ENCODE data around the gene RTN4RL1. TPM values are rescaled to one million over a fixed set of nuclear protein-coding genes. Genes with fewer than 3 reads are reported as not detected.
"Not testable (repeated sequence)": the region's sequence is repeated elsewhere in the genome, so short reads cannot be mapped to it uniquely, and the experiment has no call there.

RTN4RL1 gene
- total and polyA plus RNA-seq, 2 experiments from 2014 or later, result 32.2 to 45.4 TPM

DNA sequence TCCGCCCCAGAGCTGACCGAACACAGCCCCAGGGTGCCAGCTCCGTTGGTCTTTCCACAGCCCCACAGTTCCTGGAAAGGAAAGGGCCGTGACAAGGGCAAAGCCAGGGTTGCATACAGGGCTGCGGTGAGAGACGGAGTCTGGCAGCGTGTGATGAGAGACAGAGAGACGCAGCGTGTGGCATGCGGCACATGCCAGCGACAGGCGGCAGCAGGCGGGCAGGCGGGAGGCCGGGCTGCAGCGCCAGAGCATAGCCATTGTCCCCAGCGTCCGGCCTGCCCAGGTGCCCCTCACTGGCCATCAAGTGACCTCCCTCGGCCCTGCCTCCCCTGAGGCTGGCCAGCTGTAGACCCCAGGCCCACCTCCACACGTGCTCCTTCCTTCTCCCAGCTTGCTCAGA lies 8.6 kb downstream of the RTN4RL1 start:
- TF ChIP-seq, protein P1, sequence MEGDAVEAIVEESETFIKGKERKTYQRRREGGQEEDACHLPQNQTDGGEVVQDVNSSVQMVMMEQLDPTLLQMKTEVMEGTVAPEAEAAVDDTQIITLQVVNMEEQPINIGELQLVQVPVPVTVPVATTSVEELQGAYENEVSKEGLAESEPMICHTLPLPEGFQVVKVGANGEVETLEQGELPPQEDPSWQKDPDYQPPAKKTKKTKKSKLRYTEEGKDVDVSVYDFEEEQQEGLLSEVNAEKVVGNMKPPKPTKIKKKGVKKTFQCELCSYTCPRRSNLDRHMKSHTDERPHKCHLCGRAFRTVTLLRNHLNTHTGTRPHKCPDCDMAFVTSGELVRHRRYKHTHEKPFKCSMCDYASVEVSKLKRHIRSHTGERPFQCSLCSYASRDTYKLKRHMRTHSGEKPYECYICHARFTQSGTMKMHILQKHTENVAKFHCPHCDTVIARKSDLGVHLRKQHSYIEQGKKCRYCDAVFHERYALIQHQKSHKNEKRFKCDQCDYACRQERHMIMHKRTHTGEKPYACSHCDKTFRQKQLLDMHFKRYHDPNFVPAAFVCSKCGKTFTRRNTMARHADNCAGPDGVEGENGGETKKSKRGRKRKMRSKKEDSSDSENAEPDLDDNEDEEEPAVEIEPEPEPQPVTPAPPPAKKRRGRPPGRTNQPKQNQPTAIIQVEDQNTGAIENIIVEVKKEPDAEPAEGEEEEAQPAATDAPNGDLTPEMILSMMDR (IDR thresholded peaks at IDR 0.05; ENCODE audit: low read depth, low read length), result no peak
- Histone ChIP-seq H3K27ac (no peak overlapping the region), H3K4me1 (ENCODE audit: low read depth) (no peaks in the 10 kb centered on the region), H3K4me3 (no peak overlapping the region), H3K9me3 (ENCODE audit: low read depth) (no peaks in the 10 kb centered on the region), H3K27me3 (no peaks in the 10 kb centered on the region), H3K36me3 (no peaks in the 10 kb centered on the region)
- DNase-seq (ENCODE audit: low read depth in 1 of 2, low spot score in 1 of 2), result no peak

DNA sequence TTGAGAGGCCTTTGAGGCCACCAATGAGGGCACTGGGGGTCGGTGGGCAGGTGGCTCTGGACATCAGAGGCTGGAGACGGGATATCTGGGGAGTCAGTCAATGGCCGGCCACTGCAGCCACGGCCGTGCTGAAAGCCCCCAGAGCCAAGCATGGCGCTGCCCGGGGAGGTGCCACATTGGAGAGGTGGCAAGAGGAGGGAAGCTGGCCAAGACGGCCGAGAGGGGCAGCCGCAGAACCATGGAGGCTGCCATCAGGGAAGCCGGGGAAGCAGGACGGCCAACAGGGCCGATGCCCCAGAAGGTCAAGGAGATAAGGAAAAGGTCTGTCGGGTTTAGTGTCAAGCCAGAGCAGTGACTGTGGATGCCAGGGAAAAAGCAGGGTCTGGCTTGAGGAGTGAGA lies 9.8 kb downstream of the RTN4RL1 start:
- Histone ChIP-seq H3K4me1 (ENCODE audit: low read depth) (no peaks in the 10 kb centered on the region), H3K9me3 (ENCODE audit: low read depth) (no peaks in the 10 kb centered on the region), H3K36me3 (no peaks in the 10 kb centered on the region), H3K4me3 (no peak overlapping the region), H3K27me3 (no peaks in the 10 kb centered on the region), H3K27ac (no peak overlapping the region)
- no peak for DNase-seq (ENCODE audit: low read depth in 1 of 2, low spot score in 1 of 2)
- TF ChIP-seq, protein P1 (IDR thresholded peaks at IDR 0.05; ENCODE audit: low read depth, low read length), result no peak

DNA sequence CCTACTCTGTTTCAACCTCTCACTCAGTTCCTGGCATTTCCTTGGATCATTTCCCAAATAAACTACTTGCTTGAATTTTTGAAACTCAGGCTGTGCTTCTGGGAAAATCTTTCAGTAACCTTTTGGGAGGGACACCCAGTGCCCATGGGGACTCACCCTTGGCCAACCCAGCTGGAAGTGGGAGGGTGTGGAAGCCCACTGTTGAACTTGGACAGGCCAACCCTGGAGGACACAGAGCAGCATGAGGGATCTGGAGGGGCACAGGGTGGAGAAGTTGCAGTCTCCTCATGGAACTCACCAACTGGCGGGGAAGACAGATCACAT lies 11.2 kb downstream of the RTN4RL1 start:
- Histone ChIP-seq H3K36me3 (no peaks in the 10 kb centered on the region), H3K4me3 (no peak overlapping the region), H3K27me3 (no peaks in the 10 kb centered on the region), H3K4me1 (ENCODE audit: low read depth) (no peaks in the 10 kb centered on the region), H3K27ac (no peak overlapping the region), H3K9me3 (ENCODE audit: low read depth) (no peaks in the 10 kb centered on the region)
- TF ChIP-seq, protein P1 (IDR thresholded peaks at IDR 0.05; ENCODE audit: low read depth, low read length), result no peak
- DNase-seq (ENCODE audit: low read depth in 1 of 2, low spot score in 1 of 2), result no peak

DNA sequence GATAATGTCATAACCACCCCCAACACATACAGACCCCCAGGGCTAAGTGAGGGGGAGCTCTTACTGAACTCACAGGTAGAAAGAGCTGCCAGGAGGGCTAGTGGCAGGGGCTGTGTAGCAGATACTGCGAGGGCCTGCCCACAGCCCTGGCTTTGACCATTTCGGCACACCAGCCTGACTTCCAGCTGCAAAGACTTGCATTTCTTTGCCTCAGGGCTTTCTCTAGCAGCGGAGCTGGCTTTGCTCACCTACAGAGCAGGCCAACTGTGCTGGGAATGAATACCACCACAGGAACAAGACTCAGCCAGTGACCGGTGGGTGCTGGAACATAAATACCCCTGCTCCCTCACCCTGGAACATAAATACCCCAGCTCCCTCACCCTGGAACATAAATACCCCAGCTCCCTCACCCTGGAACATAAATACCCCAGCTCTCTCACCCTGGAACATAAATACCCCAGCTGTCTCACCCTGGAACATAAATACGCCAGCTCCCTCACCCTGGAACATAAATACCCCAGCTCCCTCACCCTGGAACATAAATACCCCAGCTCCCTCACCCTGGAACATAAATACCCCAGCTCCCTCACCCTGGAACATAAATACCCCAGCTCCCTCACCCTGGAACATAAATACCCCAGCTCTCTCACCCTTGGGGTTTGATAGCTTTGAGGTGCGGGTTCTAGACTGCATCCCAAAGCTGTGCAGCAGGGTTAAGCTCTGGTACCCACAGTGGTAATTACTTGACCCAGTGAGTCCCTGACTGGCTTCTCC lies 11.7 kb downstream of the RTN4RL1 start:
- not testable (repeated sequence) for DNase-seq (ENCODE audit: low read depth in 1 of 2, low spot score in 1 of 2); H3K4me3 ChIP-seq; H3K36me3 ChIP-seq; H3K27me3 ChIP-seq; H3K27ac ChIP-seq; H3K4me1 ChIP-seq (ENCODE audit: low read depth); H3K9me3 ChIP-seq (ENCODE audit: low read depth)

DNA sequence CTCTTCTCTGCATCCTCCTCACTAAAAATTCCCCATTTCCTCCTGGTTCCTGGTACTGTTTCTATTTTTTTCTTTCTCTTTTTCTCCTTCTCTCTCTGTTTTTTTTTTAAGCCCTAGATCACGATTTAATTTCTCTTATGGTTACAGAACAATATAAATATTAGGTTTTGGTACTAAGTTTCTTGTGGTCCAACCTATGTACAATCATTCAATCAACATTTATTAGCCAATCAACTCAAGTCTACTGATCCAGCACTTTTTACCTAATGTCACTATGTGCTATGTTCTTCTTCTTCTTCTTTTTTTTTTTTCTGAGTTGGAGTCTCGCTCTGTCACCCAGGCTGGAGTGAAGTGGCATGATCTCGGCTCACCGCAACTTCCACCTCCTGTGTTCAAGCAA lies 12.6 kb downstream of the RTN4RL1 start:
- Histone ChIP-seq H3K36me3 (no peaks in the 10 kb centered on the region), H3K27ac (no peak overlapping the region), H3K4me3 (no peak overlapping the region), H3K9me3 (ENCODE audit: low read depth) (no peaks in the 10 kb centered on the region), H3K4me1 (ENCODE audit: low read depth) (no peaks in the 10 kb centered on the region), H3K27me3 (no peaks in the 10 kb centered on the region)
- TF ChIP-seq, protein P1 (IDR thresholded peaks at IDR 0.05; ENCODE audit: low read depth, low read length), result no peak
- DNase-seq (ENCODE audit: low read depth in 1 of 2, low spot score in 1 of 2), result no peak

DNA sequence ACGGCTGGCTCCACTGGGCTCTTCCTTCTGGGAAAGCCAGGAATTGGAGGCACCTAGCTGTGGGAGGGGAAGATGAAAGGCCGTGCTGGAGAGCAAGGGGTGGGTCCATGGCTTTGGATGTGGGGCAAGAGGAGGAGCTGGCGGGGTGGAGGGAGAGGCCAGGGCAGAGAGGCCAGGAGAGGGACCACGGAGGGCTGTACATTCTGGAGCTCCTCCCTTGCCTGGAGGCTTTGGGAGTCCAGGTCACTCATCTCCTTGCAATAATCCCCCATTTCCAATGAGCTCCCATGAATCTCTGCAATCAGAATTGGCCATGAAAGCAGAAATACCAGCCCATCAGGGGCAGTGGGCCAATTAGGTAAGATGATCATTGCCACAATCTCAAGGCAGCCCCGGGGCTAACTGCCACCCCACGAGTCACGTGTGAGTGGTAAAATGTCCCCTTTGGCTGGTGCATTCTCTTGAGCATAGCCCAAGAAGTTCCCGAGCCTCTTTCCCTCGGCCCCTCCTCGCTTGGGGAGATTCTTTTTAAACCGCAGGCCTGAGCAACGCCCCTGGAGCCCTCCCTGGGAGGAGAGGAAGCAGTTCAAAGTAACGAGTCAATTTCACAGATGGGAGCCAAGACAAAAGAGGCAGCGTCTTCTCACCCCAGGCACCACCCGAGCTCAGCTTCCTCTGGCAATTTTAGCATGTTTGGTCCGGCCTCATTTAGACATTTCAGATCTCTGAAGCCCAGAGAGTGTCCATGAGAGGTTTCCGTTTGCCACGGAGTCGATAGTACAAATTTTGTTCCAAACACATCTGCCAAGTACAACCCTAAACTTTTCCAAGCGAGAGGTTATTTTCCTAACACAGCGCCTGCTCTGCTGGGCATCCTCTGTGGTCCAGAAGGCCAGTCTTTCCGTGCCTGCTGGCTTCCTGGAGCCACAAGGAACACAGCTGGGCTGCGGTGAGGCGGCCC lies 13.4 kb downstream of the RTN4RL1 start:
- H3K4me3 ChIP-seq, result no peak overlapping the region
- H3K27ac ChIP-seq, result no peak overlapping the region
- DNase-seq (ENCODE audit: low read depth in 1 of 2, low spot score in 1 of 2), result peak in 1 of 2 donors; percentile 67

More for the DNA sequence above, 13.4 kb downstream of the RTN4RL1 start:
- no peaks in the 10 kb centered on the region for H3K27me3 ChIP-seq
- H3K9me3 ChIP-seq (ENCODE audit: low read depth), result no peaks in the 10 kb centered on the region
- TF ChIP-seq, protein P1 (IDR thresholded peaks at IDR 0.05; ENCODE audit: low read depth, low read length), result no peak
- H3K4me1 ChIP-seq (ENCODE audit: low read depth), result no peaks in the 10 kb centered on the region
- no peaks in the 10 kb centered on the region for H3K36me3 ChIP-seq
